ENCODE results near the gene SMG6.

GRCh38 chr17:2262135-2262587, 41.4 kb downstream of the SMG6 start:
- TF ChIP-seq CTCF (IDR thresholded peaks at IDR 0.05; ENCODE audit: insufficient read depth, low read length, poor library complexity, severe bottlenecking) (no peak), EZH2phosphoT487 (conservative IDR thresholded peaks at IDR 0.05; ENCODE audit: low read length) (no peak)
